ENCODE measurements around the gene ZNF460. TPM values are rescaled to one million over a fixed set of nuclear protein-coding genes. Genes with fewer than 3 reads are reported as not detected.

Gene ZNF460
- total and polyA plus RNA-seq, 10 of the 15 experiments (the other 5 are each of a cell fraction or from before 2014, with no cell fraction given): 0.15 to 43.0 (median 8.7) TPM

- BruUV-seq (replicated peaks): no TSS peak
- ChIA-PET POLR2A (interaction anchor here (1.2 kb wide), 1 partner anchor 16 kb away, joined by 7 read pairs; no protein-coding TSS in a partner anchor), SMC1A (ENCODE audit: uncharacterized antibody, unreplicated experiment) (interaction anchor here (1.1 kb wide), 1 partner anchor 24 kb away, joined by 3 read pairs; no protein-coding TSS in a partner anchor)
Measured at GRCh38 chr19:57271280-57271679, 9.0 kb upstream of the ZNF460 start.

More at GRCh38 chr19:57271280-57271679, 9.0 kb upstream of the ZNF460 start:
- Histone ChIP-seq H2AFZ (ENCODE audit: control insufficient read depth, low read depth, low read length) (no peak overlapping the region), H3K9ac (ENCODE audit: control insufficient read depth, insufficient read depth, low read length) (no peak overlapping the region), H4K20me1 (ENCODE audit: control insufficient read depth, insufficient read depth) (no peaks in the 10 kb centered on the region), H3K79me2 (ENCODE audit: control insufficient read depth, insufficient read depth, low read length) (no peaks in the 10 kb centered on the region; the same call in 1 of the 2 replicates), H3K4me2 (ENCODE audit: control insufficient read depth, insufficient read depth) (no peak overlapping the region), H3K9me3 (replicated peaks; ENCODE audit: control insufficient read depth, insufficient read depth, low read length) (no peaks in the 10 kb centered on the region; the same call in 2 of the 3 replicates), H3K4me1 (ENCODE audit: control insufficient read depth, insufficient read depth, low read length) (peaks cover 29% of the 10 kb centered on the region), H3K36me3 (ENCODE audit: control insufficient read depth in 2 of 2, insufficient read depth in 2 of 2, low read length in 1 of 2) (no peaks in the 10 kb centered on the region), H3K27ac (ENCODE audit: control insufficient read depth, insufficient read depth) (no peak overlapping the region), H3K4me3 (no peak overlapping the region), H3K27me3 (replicated peaks in 1 of 2; ENCODE audit: control insufficient read depth in 2 of 2, insufficient read depth in 2 of 2, low read length in 1 of 2) (no peaks in the 10 kb centered on the region)
- RAD21 ChIA-PET (ENCODE audit: unreplicated experiment): no interaction called here
- CTCF ChIA-PET: no interaction called here
- FAIRE-seq (no peak), ATAC-seq (no peak), DNase-seq (ENCODE audit: low read depth, low spot score) (no peak)
- 98% methylated on average over 8 of the region's 8 CpGs for WGBS (ENCODE audit: insufficient coverage, insufficient replicate concordance, low lambda C conversion rate, missing lambda C conversion rate)
- intact Hi-C loops (cut with micrococcal nuclease; ENCODE audit: unreplicated experiment) (no loop called here), in situ Hi-C loops (cut with MboI) (no loop called here)
- no peak for TF ChIP-seq SREBF1 (IDR thresholded peaks at IDR 0.05; ENCODE audit: low read length)
- no peak for TF ChIP-seq BHLHE40 (IDR thresholded peaks at IDR 0.05; ENCODE audit: borderline replicate concordance in 1 of 2, low read depth in 2 of 2, low read length in 1 of 2)
- TF ChIP-seq ZNF24 (IDR thresholded peaks at IDR 0.05): no peak
- TF ChIP-seq TAF1 (IDR thresholded peaks at IDR 0.05; ENCODE audit: borderline replicate concordance, low read depth, low read length): no peak
- no peak for TF ChIP-seq NR2C2 (IDR thresholded peaks at IDR 0.05; ENCODE audit: borderline replicate concordance, control insufficient read depth, insufficient read length, low read depth)
- TF ChIP-seq EZH2 (IDR thresholded peaks at IDR 0.05; ENCODE audit: borderline replicate concordance, control insufficient read depth, low read depth, low read length): no peak
- no peak for TF ChIP-seq PAX5 (IDR thresholded peaks at IDR 0.05; ENCODE audit: borderline replicate concordance, low read depth, low read length)
- TF ChIP-seq ATF3 (IDR thresholded peaks at IDR 0.05; ENCODE audit: borderline replicate concordance, extremely low read depth, low read depth, low read length): no peak
- no peak for TF ChIP-seq EED (IDR thresholded peaks at IDR 0.05; ENCODE audit: low read depth)
- TF ChIP-seq IKZF2 (IDR thresholded peaks at IDR 0.05): no peak
- no peak for TF ChIP-seq E4F1 (IDR thresholded peaks at IDR 0.05; ENCODE audit: borderline replicate concordance, partially characterized antibody)
